Neutrophil (primary cell): ENCODE results near the gene HAUS1.
"Not testable (repeated sequence)": the region's sequence is repeated elsewhere in the genome, so short reads cannot be mapped to it uniquely, and the experiment has no call there.

Source experiments
- H3K27ac ChIP-seq: fragments of 200-600 bp; sonication (generic); 2 replicates; pipeline ENCODE4 v1.5.1; 2016; ENCODE audit warnings: mild to moderate bottlenecking, moderate library complexity
- H3K27me3 ChIP-seq: fragments of 200-600 bp; sonication (generic); 2 replicates; pipeline ENCODE4 v1.6.0; 2016; ENCODE audit warnings: mild to moderate bottlenecking
- H3K36me3 ChIP-seq: fragments of 200-600 bp; sonication (generic); 2 replicates; pipeline ENCODE4 v1.5.1; 2017
- H3K4me1 ChIP-seq, 2 experiments: fragments of 200-600 bp in 1 of 2; sonication (generic) in 1 of 2; 1 replicate in 1 of 2; 2 replicates in 1 of 2; pipeline versions ENCODE4 v1.5.1 to v1.6.1; 2013 to 2016; ENCODE audit warnings: low read depth in 1 of 2, low read length in 1 of 2, mild to moderate bottlenecking in 1 of 2, moderate library complexity in 1 of 2; ENCODE audit not compliant: control insufficient read depth in 1 of 2, insufficient read depth in 1 of 2
- H3K4me3 ChIP-seq, 2 experiments: fragments of 200-600 bp in 1 of 2; sonication (generic) in 1 of 2; 1 replicate in 1 of 2; 2 replicates in 1 of 2; pipeline ENCODE4 v1.5.1; 2013 to 2016; ENCODE audit warnings: low read depth in 1 of 2, low read length in 1 of 2, mild to moderate bottlenecking in 1 of 2, moderate library complexity in 1 of 2
- H3K9me3 ChIP-seq: fragments of 200-600 bp; sonication (generic); 2 replicates; pipeline ENCODE4 v1.5.1; 2016
- TF ChIP-seq, protein P1 (sequence below): fragments of 200-600 bp; sonication (generic); IDR thresholded peaks from 2 replicates; pipeline ENCODE4 v1.5.1; 2016; ENCODE audit warnings: antibody characterized with exemption

HAUS1 gene

DNA sequence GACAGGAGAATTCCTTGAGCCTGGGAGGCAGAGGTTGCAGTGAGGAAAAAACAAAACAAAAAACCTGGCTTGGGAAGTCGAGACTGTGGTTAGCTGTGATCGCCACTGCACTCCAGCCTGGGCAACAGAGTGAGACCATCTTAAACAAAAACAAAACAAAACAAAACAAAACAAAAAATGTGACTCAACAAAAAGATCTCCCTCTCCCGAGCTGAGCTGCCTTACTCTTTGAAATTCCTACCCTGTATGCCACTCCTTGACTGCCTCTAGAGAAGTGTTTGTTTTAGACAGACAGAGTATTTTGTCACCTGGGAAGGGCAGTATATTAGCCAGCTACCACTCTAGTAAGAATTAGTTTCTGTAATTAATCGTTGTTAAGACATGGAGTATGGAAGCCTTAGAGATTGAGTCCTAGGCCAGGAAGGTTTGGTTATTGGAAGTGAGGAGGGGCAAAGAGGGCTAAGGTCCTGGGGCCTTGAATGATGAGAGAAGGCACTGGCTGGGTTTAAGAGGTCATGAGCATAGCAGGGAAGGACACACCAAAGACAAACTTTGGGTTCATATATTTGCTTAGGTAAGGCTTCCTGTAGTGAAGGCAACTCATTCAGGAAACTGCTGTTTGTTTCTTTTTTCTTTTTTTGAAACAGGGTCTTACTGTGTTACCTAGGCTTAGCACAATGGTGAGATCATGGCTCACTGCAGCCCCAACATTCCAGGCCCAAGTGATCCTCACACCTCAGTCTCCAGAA, 56.0 kb downstream of the HAUS1 start:
- Histone ChIP-seq H3K4me1 (no peaks in the 10 kb centered on the region), H3K9me3 (no peaks in the 10 kb centered on the region), H3K27me3 (no peaks in the 10 kb centered on the region), H3K4me3 (no peak overlapping the region), H3K27ac (no peak overlapping the region), H3K36me3 (no peaks in the 10 kb centered on the region)
- TF ChIP-seq, protein P1, sequence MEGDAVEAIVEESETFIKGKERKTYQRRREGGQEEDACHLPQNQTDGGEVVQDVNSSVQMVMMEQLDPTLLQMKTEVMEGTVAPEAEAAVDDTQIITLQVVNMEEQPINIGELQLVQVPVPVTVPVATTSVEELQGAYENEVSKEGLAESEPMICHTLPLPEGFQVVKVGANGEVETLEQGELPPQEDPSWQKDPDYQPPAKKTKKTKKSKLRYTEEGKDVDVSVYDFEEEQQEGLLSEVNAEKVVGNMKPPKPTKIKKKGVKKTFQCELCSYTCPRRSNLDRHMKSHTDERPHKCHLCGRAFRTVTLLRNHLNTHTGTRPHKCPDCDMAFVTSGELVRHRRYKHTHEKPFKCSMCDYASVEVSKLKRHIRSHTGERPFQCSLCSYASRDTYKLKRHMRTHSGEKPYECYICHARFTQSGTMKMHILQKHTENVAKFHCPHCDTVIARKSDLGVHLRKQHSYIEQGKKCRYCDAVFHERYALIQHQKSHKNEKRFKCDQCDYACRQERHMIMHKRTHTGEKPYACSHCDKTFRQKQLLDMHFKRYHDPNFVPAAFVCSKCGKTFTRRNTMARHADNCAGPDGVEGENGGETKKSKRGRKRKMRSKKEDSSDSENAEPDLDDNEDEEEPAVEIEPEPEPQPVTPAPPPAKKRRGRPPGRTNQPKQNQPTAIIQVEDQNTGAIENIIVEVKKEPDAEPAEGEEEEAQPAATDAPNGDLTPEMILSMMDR = no peak

DNA sequence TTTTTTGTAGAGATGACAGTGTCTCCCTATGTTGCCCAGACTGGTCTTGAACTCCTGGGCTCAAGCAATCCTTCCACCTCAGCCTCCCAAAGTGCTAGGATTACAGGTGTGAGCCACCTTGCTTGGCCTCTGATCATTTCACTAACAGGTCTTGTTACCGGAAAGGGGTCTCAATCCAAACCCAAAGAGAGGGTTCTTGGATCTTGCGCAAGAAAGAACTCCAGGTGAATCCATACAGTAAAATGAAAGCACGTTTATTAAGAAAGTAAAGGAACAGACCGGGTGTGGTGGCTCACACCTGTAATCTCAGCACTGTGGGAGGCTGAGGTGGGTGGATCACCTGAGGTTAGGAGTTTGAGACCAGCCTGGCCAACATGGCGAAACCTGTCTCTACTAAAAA, 56.7 kb downstream of the HAUS1 start:
- H3K36me3 ChIP-seq, H3K27ac ChIP-seq, H3K4me3 ChIP-seq, H3K9me3 ChIP-seq, H3K4me1 ChIP-seq, H3K27me3 ChIP-seq: not testable (repeated sequence)

DNA sequence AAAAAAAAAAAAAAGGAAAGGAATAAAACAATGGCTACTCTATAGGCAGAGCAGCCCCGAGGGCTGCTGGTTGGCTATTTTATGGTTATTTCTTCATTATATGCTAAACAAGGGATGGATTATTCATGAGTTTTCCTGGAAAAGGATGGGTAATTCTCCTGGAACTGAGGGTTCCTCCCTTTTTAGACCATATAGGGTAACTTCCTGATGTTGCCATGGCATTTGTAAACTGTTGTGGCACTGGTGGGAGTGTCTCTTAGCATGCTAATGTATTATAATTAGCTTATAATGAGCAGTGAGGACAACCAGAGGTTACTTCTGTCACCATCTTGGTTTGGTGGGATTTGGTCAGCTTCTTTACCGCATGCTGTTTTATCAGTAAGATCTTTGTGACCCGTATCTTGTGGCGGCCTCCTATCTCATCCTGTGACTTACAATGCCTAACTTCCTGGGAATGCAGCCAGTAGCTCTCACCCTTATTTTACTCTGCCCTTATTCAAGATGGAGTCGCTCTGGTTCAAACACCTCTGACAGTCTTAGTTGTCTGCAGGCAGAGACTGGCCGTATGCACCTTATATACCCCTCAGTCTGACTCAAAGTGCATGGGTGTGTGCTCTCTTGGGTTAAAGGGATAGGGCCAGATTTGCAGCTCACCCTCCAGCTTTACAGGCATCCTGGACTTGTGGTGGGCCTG, 57.7 kb downstream of the HAUS1 start:
- Histone ChIP-seq H3K36me3 (no peaks in the 10 kb centered on the region), H3K27ac (no peak overlapping the region), H3K4me1 (no peaks in the 10 kb centered on the region), H3K27me3 (no peaks in the 10 kb centered on the region), H3K4me3 (no peak overlapping the region), H3K9me3 (no peaks in the 10 kb centered on the region)
- TF ChIP-seq, protein P1 = no peak

DNA sequence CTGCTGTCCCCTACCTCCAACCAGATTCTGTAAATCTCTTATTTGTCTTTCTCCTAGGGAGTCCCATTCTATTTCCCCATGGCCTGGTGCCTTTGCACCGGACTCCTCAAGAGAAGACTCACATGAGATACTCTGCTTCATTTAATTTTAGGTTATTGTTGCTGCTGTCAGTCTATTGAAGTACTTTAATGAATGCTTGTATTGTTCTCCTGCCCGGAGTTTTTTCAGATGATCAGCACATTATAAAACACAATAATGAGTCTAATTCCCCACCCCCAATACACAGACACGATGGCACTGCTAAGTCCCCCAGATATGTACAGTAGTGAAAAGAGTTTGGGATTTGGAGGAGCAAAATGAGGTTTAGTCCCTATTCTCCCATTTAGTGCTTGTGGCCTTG, 58.9 kb downstream of the HAUS1 start:
- TF ChIP-seq, protein P1 = no peak
- Histone ChIP-seq H3K9me3 (no peaks in the 10 kb centered on the region), H3K27ac (no peak overlapping the region), H3K4me3 (no peak overlapping the region), H3K4me1 (peaks cover 5% of the 10 kb centered on the region in 2 experiments), H3K36me3 (no peaks in the 10 kb centered on the region), H3K27me3 (no peaks in the 10 kb centered on the region)

DNA sequence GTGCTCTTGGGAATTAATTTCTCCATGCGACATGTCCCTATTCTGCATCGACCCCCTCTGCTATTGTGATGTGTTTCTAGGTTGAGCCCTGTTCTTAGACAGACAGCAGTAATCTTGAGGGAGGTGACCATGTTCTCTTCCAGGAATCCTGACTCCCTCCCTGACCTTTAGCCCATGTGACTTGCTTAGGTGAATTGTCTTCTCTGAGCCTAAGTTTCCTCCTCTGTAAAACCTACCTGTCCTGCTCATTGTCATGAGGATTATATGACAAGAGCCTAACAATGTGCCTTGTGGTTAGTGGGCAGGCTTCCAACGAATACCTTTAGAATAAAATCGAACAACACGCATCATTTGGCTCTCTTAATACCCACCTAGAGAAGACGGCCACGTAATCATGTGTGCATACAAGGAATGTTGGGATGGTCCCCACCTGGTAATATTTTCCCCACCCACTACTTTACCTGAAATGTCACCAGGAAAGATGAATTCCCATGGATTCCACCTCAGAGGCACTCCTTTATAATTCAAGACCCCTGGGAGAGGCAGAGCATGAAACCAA, 59.8 kb downstream of the HAUS1 start:
- H3K36me3 ChIP-seq = no peaks in the 10 kb centered on the region
- H3K4me3 ChIP-seq = no peak overlapping the region
- H3K4me1 ChIP-seq = peaks cover 9 to 11% of the 10 kb centered on the region in 2 experiments
- H3K9me3 ChIP-seq = no peaks in the 10 kb centered on the region
- H3K27me3 ChIP-seq = no peaks in the 10 kb centered on the region
- TF ChIP-seq, protein P1 = no peak
- H3K27ac ChIP-seq = no peak overlapping the region

DNA sequence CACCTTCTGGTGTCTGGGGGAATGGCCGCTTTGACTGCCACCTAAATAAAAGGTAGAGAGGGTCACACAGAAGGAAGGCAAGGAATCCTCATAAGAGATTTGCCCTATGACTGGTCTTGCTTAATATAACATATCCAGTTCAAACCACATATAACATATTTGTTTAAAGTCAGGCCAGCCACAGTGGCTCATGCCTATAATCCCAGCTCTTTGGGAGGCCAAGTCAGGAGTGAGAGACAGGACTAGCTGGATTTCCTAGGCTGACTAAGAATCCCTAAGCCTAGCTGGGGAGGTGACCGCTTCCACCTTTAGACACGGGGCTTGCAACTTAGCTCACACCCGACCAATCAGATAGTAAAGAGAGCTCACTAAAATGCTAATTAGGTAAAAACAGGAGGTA, 60.3 kb downstream of the HAUS1 start:
- H3K27ac ChIP-seq, H3K36me3 ChIP-seq, H3K4me3 ChIP-seq, H3K9me3 ChIP-seq, H3K27me3 ChIP-seq: not testable (repeated sequence)
- H3K4me1 ChIP-seq = peaks cover 9 to 11% of the 10 kb centered on the region in 2 experiments
